ENCODE data around the gene VIPR1. TPM values are rescaled to one million over a fixed set of nuclear protein-coding genes. Genes with fewer than 3 reads are reported as not detected.
"Not testable (repeated sequence)": the region's sequence is repeated elsewhere in the genome, so short reads cannot be mapped to it uniquely, and the experiment has no call there.

VIPR1 gene
- total RNA-seq, 2 donors from 2014 or later, result 1.9 to 12.1 TPM

DNA sequence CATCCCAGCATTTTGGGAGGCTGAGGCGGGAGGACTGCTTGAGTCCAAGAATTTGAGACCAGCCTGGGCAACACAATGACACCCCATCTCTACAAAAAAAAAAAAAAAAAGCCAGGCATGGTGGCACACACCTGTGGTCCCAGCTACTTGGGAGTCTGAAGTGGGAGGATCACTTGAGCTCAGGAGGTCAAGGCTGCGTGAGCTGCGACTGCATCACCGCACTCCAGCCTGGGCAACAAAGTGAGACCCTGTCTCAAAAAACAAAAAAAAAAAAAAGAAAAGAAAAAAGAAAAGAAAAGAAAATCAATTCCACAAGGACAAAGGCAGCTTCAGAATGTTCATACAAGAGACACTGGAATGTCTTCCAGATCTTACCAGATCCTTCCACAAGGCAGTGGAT is 76.9 kb downstream of the VIPR1 start:
- H3K9me3 Mint-ChIP-seq; H3K27me3 Mint-ChIP-seq; ATAC-seq (replicated peaks): not testable (repeated sequence)
- Mint-ChIP-seq H3K4me1 (peaks cover 34% of the 10 kb centered on the region), H3K27ac (peak overlapping the region; percentile 73), H3K36me3 (ENCODE audit: low read depth) (peaks cover 54% of the 10 kb centered on the region), H3K4me3 (peak overlapping the region; percentile 93)

DNA sequence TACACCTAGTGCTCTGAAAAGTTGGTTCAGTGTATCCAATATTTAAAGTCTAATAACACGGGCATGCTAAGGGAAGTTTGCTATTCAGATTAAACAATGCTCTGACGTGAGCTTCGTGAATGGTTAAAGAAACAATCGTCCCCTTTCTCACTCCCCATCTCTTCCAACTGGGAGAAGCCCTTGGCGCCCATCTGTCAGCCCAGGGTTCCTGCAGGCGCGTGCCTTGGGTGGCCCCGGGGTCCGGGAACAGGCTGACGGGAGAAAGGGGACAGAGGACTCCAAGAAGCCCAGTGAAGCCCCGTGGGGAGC is 78.9 kb downstream of the VIPR1 start:
- H3K27ac Mint-ChIP-seq, result peak overlapping the region; percentile 77
- no peak for ATAC-seq (replicated peaks)
- H3K9me3 Mint-ChIP-seq, result no peaks in the 10 kb centered on the region
- no peaks in the 10 kb centered on the region for H3K27me3 Mint-ChIP-seq
- H3K36me3 Mint-ChIP-seq (ENCODE audit: low read depth), result peaks cover 34% of the 10 kb centered on the region
- peaks cover 44% of the 10 kb centered on the region for H3K4me1 Mint-ChIP-seq
- peak overlapping the region; percentile 93 for H3K4me3 Mint-ChIP-seq

DNA sequence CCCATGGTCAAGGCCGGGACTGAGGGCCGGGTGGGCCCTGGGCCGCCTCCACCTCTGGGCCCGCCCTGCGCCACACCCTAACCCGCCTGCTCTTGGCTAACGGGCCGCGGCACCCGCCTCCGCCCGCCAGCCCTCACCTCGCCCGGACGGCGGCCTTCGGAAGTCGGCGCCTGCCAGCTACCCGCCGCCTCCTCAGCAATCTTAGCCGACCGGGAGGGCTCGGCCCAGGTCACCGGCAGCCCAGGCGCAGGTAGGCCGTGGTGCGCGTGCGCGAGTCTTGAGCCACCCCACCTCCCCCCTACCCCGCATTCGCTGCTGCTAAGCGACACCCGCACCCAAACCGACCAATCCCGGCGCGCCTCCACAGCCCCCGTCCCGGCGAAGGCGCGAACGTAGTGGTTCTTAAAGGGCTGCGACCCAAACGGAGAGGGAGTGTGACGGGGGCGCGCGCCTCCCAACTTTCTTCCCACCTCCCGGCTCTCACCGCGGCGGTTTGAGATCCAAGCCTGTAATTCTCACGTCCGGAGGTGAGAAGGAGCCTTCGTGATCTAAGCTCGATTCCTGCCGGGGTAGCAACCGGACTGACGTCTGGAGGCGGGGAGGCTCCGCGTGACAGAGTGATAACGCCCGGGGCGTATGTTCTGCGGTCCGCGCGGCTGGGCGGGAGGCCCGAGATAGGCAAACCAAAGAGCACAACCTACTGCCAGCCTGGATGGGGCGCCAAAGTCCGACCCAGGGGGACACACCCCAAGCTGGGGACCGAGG is 79.4 kb downstream of the VIPR1 start, which contains the start of gene SEC22C:
Gene SEC22C (minus strand): TSS at position 259 of the 765 bp plus-strand sequence. CDS start 12,921 bp downstream, outside the sequence.
- H3K4me3 Mint-ChIP-seq, result peak within 1 kb of the TSS; percentile 93
- H3K9me3 Mint-ChIP-seq, result no peaks in the 10 kb centered on the region
- H3K27ac Mint-ChIP-seq, result peak within 1 kb of the TSS; percentile 93
- ATAC-seq (replicated peaks), result peak; percentile 91
- peaks cover 49% of the 10 kb centered on the region for H3K4me1 Mint-ChIP-seq
- peaks cover 30% of the 10 kb centered on the region for H3K36me3 Mint-ChIP-seq (ENCODE audit: low read depth)
- no peaks in the 10 kb centered on the region for H3K27me3 Mint-ChIP-seq

DNA sequence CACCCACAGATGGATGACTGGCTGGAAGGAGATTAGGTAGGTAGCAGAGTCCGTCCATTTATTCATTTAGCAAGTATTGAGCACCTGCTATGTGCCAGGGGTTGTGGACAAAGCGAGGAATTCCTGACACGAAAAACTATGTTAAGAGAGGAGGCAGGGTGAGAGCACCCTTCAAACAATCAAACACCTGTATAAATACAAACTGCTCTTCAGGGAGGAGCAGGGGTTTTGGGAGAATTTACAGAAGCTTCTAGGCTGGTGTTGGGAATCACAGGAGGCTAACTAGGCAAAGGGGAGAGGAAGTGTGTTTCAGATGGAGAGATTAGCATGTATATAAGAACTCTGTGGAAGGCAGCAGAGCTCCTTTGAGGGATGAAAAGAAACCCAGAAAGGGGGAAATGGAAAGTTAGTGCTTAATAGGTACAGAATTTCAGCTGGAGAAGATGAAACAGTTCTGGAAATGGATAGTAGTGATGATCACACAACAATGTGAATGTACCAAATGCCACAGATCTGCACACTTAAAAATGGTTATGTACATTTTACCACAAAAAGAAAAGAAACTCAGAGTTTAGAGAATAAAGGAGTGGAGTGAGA is 80.1 kb downstream of the VIPR1 start:
- H3K27ac Mint-ChIP-seq, result peak overlapping the region; percentile 93
- no peaks in the 10 kb centered on the region for H3K27me3 Mint-ChIP-seq
- peaks cover 46% of the 10 kb centered on the region for H3K4me1 Mint-ChIP-seq
- H3K4me3 Mint-ChIP-seq, result peak overlapping the region; percentile 93
- H3K36me3 Mint-ChIP-seq (ENCODE audit: low read depth), result peaks cover 23% of the 10 kb centered on the region
- no peak for ATAC-seq (replicated peaks)
- H3K9me3 Mint-ChIP-seq, result no peaks in the 10 kb centered on the region

Other genes starting within 250 kb of the VIPR1 start
- gene CCK, start 236.5 kb upstream of the VIPR1 start, total RNA-seq, result not detected
- gene LYZL4, start 92.0 kb upstream of the VIPR1 start, total RNA-seq, result not detected
- gene SEC22C, start 79.3 kb downstream of the VIPR1 start, total RNA-seq, result 10 to 100 TPM; 32.3 to 46.9 TPM
- 10 to 100 TPM; 55.7 to 69.8 TPM for gene SS18L2, start 88.2 kb downstream of the VIPR1 start, total RNA-seq
- gene NKTR, start 98.0 kb downstream of the VIPR1 start, total RNA-seq, result 100 to 1,000 TPM in 1 of 2 donors, 10 to 100 TPM in 1; 81.8 to 122 TPM
- 1 to 10 TPM in 1 of 2 donors, under 1 TPM in 1; 0.19 to 1.2 TPM for gene ZBTB47, start 151.1 kb downstream of the VIPR1 start, total RNA-seq
- gene KLHL40, start 182.9 kb downstream of the VIPR1 start, total RNA-seq, result not detected
- gene HHATL, start 200.2 kb downstream of the VIPR1 start, total RNA-seq, result not detected